Posterior vena cava (tissue), 2 donors: Measurements from ENCODE around the gene ZDHHC16. TPM values are rescaled to one million over a fixed set of nuclear protein-coding genes. Genes with fewer than 3 reads are reported as not detected.
A peak's percentile ranks its signal among the peaks of the same experiment; 100 is the strongest.
"Not testable (repeated sequence)": the region's sequence is repeated elsewhere in the genome, so short reads cannot be mapped to it uniquely, and the experiment has no call there.

Experiments
- DNase-seq: peaks from one replicate; pipeline ENCODE4 v3.0.0-alpha.2; 2020; ENCODE audit warnings: low spot score
- intact Hi-C, 2 donors: fragments of 100-400 bp; cut with DNase I; formaldehyde crosslinking; loops; one replicate each; pipeline versions ENCODE4 v1.14.1 to v1.14.2; 2022 to 2023
- total RNA-seq, 2 donors: library from RNA; stranded (reverse); fragmentation: NEBNext Ultra II Directional; extraction: Animal tissue kit (Norgen Biotek cat#: 25700); gene quantifications; one replicate each; pipeline ENCODE4 v1.2.1, GENCODE V29; 2021
- donor health status: DM: yes; HTN: yes; CAD: no.
- donor health status: DM: yes; HTN: yes; CAD: no.

Gene ZDHHC16
- total RNA-seq, 2 donors from 2014 or later = 21.5 to 24.8 TPM

DNA sequence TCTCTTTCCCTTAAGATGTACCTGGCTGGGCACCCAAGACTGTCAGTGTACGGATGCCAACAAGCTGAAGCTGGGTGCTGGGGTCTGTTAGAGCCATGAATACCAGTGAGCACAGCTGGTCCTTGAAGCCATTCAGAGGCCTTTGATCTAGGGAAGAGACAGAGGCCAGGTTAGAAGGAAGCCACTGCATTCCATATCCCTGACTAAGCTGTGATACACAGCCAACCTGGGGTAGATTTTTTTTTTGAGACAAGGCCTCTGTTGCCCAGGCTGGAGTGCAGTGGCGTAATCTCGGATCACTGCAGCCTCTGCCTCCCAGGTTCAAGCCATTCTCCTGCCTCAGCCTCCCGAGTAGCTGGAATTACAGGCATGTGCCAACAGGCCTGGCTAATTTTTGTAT, 20.8 kb downstream of the ZDHHC16 start:
- intact Hi-C loops = loop anchor here (10.0 kb wide), 2 partner anchors 78 to 88 kb away; no protein-coding TSS in a partner anchor

DNA sequence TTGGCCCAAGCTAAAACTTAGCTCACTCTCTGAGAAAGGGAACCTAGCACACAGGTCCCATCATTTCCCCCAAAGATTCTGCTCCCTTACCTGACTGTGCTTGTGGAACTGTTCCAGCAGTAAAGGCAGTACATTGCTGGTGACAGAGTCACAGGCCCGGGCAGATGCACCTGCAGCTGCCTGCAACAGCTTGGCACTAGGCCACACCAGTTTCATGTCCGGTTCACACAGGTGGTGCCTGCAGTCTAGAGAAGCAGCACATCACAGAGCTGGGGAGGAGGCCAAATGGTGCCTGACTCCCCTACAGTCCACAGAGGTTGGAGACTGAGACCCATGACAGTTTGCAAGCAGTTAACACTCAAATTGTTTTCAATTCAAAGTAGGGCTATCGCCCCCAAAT, 22.2 kb downstream of the ZDHHC16 start:
- intact Hi-C loops = loop anchor here (10.0 kb wide), 2 partner anchors 77 to 87 kb away; no protein-coding TSS in a partner anchor
- DNase-seq = no peak

More for the DNA sequence above, 20.8 kb downstream of the ZDHHC16 start:
- no peak for DNase-seq

- DNase-seq = not testable (repeated sequence)
- intact Hi-C loops = loop anchor here (10.0 kb wide), 2 partner anchors 76 to 86 kb away; no protein-coding TSS in a partner anchor
These were observed 22.8 kb downstream of the ZDHHC16 start for GRCh38 chr10:97468781-97469180.

DNA sequence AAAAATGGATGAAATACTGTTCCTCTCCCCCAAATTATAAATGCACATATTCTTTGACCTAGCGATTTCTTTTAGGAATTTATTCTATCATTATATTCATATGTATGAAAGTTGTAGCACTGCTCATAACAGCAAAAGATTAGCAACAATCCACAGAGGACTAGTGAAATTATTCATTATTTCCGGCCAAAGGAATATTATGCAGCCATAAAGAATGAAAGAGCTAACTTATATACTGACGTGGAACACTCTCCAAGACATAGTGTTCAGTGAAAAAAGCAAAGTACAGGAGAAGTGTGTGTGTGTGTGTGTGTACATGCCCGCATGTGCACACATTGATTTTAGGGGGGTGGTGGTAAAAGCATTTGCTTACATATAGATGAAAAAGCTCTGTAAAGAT, 28.9 kb downstream of the ZDHHC16 start:
- intact Hi-C loops = no loop called here
- DNase-seq = no peak

DNA sequence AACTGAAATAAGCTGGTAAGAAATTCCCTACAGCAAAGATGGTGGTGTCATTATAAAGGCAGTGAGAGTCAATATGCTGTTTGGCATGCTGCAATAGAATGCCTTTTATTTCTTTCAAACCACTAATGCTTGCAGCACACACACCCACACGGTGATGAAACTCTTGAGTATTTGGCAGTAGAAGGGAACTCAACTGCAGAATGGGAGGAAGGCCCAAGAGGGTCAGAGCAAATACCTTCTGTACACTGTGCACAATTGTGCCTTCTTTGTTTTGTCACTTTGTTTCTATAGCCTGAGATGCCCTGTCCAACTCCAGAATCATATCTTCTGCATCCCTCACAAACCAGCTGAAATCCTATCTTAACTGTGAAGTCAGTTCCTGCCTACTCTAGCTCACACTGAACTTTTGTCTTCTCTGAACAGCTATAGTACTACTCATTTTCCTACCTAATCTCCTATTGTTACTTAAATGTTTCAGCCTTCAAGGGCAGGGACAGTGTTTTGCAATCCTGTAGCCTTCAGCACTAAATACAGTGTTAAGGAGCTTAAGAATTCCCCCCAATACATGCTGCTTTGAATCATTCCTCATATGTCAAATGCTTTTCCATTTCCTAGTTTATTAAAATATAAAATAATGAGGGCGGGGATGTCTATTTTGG, 30.1 kb downstream of the ZDHHC16 start:
- intact Hi-C loops = no loop called here
- DNase-seq = no peak

DNA sequence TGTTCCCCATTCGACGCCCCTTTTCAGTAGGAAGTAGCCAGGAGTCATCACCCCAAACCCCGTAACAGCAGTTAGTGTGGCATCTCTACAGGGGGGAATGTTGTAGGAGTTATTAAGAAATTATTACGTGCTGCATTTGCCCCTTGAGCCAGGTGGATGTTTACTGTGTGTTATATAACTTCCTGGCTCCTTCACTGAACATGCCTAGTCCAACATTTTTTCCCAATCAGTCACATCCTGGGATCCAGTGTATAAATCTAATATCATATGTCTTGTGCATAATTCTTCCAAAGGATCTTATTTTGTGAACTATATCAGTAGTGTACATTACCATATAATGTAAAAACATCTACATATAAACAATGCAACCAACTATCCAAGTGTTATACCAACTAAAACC, 33.4 kb downstream of the ZDHHC16 start:
- intact Hi-C loops, DNase-seq: not testable (repeated sequence)

DNA sequence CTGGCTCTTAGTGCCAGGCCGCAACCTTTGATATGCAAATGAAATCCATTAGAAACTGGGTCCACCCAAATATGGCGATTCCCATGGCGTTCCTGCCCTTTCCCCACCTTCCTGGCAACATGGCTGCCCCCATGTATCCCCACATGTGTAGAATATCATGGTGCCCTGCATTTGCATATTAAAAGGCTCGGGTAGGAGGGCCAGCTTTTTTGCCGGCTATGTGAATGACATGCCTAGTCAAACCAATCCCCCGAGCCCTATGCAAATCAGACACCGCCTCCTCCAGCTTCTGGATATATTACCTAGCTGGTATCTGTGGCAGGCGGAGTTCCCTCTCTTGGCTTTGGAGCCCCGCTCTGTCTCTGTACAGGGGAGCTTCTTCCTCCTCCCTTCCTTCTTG, 34.0 kb downstream of the ZDHHC16 start:
- DNase-seq = no peak
- intact Hi-C loops = no loop called here

- intact Hi-C loops = no loop called here
- no peak for DNase-seq
These were observed 35.1 kb downstream of the ZDHHC16 start for GRCh38 chr10:97481071-97481470.

- DNase-seq = no peak
- intact Hi-C loops = no loop called here
These were observed 36.4 kb downstream of the ZDHHC16 start for GRCh38 chr10:97482381-97482780.

- no peak for DNase-seq
- intact Hi-C loops = no loop called here
These were observed 37.5 kb downstream of the ZDHHC16 start for GRCh38 chr10:97483506-97483905.

- intact Hi-C loops = no loop called here
- DNase-seq = no peak
These were observed 37.9 kb downstream of the ZDHHC16 start for GRCh38 chr10:97483921-97484320.

DNA sequence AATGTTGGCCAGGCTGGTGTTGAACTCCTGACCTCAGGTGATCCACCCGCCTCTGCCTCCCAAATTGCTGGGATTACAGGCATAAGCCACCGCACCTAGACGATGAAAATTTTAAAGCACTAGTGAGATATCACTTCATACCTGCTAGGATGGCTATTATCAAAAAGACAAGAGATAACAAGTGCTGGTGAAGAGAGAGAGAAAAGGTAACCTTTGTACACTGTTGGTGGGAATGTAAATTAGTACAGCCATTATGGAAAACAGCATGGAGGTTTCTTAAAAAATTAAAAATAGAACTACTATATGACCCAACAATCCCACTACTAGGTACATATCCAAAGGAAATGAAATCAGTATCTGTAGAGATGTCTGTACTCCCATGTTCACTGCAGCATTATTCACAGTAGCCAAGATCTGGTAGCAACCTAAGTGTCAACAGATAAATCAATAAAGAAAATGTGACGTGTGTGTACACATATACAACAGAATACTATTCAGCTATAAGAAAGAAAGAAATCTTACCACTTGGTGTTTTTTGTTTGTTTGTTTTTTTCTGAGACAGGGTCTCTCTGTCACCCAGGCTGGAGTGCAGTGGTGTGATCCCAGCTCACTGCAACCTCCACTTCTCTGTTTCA, 39.8 kb downstream of the ZDHHC16 start:
- intact Hi-C loops = no loop called here
- DNase-seq = no peak

DNA sequence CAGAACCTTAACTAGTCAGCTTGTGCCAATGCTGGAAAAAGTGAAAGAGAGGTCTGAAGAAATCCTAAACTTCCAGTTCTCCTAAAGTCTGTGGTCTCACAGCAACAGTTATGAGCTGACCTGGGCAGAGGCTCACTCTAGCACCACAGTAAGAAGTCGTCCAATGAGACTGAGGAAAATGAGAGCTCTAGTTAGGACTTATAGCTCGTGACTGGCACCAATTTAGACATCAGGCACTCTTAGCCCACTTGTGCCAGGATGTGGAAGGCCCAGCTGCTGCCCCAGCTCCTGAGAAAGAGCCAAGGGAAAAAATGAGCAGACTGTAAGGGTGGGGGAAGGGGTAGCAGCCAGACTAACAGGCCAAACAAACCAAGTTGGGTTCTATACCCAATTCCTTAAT, 44.6 kb downstream of the ZDHHC16 start:
- intact Hi-C loops = no loop called here
- no peak for DNase-seq

- intact Hi-C loops = no loop called here
- no peak for DNase-seq
These were observed 48.2 kb downstream of the ZDHHC16 start for GRCh38 chr10:97494151-97494550.

- no peak for DNase-seq
- intact Hi-C loops = no loop called here
These were observed 49.0 kb downstream of the ZDHHC16 start for GRCh38 chr10:97494863-97495506.

GRCh38 chr10:97497572-97498075, 51.6 kb downstream of the ZDHHC16 start:
- peak; percentile 95 for DNase-seq
- intact Hi-C loops = no loop called here

DNA sequence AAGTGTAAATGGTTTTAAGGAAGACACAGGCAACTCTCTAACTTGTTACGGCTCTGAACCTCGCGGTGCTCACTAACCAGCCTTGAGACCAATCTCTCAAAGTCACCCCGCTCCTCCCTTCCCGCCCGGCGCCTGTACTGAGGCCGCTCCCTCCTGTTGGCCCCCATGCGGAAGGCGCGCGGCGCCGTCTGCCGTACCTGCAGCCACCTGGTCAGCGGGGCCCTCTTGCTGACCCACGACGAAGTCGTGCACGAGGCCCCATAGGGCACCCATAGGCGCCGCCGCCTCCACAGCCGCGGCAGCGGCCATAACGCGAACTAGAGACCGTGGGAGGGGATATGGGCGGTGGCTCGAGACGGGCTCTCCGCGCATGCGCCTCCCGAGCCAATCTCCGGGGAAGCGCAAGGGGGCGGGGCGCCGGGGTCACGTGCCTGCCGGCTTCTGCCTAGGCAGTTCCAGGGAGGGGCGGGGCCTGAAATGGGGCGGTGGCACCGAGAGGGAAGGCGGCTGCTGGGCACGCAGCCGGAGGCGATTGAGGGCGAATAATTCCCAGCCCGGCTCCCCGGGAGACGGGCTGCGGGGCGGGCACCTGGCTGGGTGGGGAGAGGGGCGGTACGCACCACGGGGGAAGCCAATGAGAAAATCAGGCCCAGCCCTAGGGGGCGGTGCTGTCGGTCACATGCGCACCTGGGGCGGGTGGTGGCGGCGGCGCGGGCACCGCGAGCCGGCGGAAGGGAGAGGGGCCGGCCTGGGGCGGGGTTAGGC, 52.3 kb downstream of the ZDHHC16 start, which contains the start of gene MMS19:
Gene MMS19 (minus strand): TSS at position 347 of the 765 bp plus-strand sequence. CDS start 38 bp downstream, at position 309.
- DNase-seq = peak; percentile 100
- intact Hi-C loops = no loop called here

DNA sequence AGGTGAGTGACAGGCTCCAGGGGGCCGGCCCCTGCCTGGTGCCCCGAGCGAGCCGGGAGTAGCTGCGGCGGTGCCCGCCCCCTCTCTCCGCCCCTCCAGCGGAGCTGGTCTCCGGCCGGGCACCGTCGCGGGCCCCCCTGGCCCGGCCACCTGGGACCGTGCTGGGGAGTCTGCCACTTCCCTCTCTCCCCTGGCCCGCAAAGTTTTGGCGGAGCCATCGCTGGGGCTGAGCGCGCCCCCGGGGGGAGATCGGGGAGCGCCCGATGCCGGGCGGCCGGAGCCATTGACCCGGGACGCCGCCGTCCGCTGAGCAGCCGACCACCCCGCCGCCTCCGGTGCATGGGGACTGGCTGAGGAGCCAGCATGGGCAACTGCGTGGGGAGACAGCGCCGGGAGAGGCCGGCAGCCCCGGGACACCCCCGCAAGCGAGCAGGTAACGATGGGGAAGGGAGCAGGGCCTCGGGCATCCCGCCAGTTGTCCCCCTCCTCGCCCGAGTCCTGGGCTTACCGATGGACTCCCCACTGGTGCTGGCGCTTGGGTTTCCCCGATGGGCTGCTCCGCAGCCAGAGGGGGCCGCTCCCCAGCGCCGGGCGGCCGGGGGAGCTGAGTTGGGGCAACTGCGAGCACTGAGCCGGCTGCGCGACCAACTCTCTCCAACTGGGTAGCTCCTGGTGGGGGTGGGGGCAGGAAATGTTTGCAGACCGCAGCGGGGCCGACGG, 53.0 kb downstream of the ZDHHC16 start, which contains the start of gene UBTD1:
Gene UBTD1 (plus strand): TSS at position 84 of the 720 bp plus-strand sequence. CDS start 280 bp downstream, at position 364.
- intact Hi-C loops = no loop called here
- DNase-seq = peak; percentile 88
